ENCODE results near the gene RIOK2.
"Not testable (repeated sequence)": the region's sequence is repeated elsewhere in the genome, so short reads cannot be mapped to it uniquely, and the experiment has no call there.

Gene RIOK2

DNA sequence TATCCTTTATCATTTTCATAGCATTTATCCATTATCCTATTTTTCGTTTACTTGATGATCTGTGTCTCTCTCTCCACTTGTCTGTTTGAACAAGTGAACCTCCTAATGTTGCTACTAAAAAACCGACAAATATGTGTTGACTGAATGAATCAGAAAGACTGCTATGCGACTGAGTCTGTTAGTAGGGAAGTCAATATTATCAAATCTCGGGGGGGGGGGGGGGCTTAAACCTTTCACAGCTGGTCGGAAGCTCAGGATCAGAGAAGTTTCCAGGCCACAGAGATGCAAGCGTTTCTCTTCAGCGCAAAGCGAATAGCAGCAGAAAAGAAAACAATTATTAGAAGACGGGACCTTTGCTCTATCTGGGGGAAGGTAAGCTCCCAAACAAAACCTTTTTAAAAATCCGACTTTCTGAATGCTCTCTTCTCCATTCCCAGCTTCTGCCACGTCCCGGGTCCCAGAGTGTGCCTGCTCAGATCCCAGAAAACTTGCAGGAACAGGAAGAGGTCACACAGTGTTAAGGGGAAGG is 412 bp downstream of the RIOK2 start:
- no peak for TF ChIP-seq TCF4 (CRISPR knock-in tag; IDR thresholded peaks at IDR 0.05; ENCODE audit: borderline replicate concordance)
- TF ChIP-seq TOX (CRISPR knock-in tag; IDR thresholded peaks at IDR 0.05; ENCODE audit: borderline replicate concordance): no peak
- no peak for TF ChIP-seq CSDC2 (CRISPR knock-in tag; IDR thresholded peaks at IDR 0.05)
- TF ChIP-seq BACH2 (CRISPR knock-in tag; IDR thresholded peaks at IDR 0.05; ENCODE audit: borderline replicate concordance): no peak
- no peak for TF ChIP-seq PPARA (CRISPR knock-in tag; IDR thresholded peaks at IDR 0.05; ENCODE audit: borderline replicate concordance)
- no peak for TF ChIP-seq ZFP3 (CRISPR knock-in tag; IDR thresholded peaks at IDR 0.05)
- TF ChIP-seq GLIS3 (CRISPR knock-in tag; IDR thresholded peaks at IDR 0.05): no peak
- TF ChIP-seq ARNTL (CRISPR knock-in tag; IDR thresholded peaks at IDR 0.05; ENCODE audit: borderline replicate concordance, low read depth): no peak
- TF ChIP-seq, protein P1, sequence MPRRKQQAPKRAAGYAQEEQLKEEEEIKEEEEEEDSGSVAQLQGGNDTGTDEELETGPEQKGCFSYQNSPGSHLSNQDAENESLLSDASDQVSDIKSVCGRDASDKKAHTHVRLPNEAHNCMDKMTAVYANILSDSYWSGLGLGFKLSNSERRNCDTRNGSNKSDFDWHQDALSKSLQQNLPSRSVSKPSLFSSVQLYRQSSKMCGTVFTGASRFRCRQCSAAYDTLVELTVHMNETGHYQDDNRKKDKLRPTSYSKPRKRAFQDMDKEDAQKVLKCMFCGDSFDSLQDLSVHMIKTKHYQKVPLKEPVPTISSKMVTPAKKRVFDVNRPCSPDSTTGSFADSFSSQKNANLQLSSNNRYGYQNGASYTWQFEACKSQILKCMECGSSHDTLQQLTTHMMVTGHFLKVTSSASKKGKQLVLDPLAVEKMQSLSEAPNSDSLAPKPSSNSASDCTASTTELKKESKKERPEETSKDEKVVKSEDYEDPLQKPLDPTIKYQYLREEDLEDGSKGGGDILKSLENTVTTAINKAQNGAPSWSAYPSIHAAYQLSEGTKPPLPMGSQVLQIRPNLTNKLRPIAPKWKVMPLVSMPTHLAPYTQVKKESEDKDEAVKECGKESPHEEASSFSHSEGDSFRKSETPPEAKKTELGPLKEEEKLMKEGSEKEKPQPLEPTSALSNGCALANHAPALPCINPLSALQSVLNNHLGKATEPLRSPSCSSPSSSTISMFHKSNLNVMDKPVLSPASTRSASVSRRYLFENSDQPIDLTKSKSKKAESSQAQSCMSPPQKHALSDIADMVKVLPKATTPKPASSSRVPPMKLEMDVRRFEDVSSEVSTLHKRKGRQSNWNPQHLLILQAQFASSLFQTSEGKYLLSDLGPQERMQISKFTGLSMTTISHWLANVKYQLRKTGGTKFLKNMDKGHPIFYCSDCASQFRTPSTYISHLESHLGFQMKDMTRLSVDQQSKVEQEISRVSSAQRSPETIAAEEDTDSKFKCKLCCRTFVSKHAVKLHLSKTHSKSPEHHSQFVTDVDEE (CRISPR knock-in tag; IDR thresholded peaks at IDR 0.05): no peak
- TF ChIP-seq ZNF8 (CRISPR knock-in tag; IDR thresholded peaks at IDR 0.05): no peak
- TF ChIP-seq, protein P2, sequence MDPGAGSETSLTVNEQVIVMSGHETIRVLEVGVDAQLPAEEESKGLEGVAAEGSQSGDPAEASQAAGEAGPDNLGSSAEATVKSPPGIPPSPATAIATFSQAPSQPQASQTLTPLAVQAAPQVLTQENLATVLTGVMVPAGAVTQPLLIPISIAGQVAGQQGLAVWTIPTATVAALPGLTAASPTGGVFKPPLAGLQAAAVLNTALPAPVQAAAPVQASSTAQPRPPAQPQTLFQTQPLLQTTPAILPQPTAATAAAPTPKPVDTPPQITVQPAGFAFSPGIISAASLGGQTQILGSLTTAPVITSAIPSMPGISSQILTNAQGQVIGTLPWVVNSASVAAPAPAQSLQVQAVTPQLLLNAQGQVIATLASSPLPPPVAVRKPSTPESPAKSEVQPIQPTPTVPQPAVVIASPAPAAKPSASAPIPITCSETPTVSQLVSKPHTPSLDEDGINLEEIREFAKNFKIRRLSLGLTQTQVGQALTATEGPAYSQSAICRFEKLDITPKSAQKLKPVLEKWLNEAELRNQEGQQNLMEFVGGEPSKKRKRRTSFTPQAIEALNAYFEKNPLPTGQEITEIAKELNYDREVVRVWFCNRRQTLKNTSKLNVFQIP (CRISPR knock-in tag; IDR thresholded peaks at IDR 0.05; ENCODE audit: borderline replicate concordance, low read depth): no peak
- TF ChIP-seq, protein P3, sequence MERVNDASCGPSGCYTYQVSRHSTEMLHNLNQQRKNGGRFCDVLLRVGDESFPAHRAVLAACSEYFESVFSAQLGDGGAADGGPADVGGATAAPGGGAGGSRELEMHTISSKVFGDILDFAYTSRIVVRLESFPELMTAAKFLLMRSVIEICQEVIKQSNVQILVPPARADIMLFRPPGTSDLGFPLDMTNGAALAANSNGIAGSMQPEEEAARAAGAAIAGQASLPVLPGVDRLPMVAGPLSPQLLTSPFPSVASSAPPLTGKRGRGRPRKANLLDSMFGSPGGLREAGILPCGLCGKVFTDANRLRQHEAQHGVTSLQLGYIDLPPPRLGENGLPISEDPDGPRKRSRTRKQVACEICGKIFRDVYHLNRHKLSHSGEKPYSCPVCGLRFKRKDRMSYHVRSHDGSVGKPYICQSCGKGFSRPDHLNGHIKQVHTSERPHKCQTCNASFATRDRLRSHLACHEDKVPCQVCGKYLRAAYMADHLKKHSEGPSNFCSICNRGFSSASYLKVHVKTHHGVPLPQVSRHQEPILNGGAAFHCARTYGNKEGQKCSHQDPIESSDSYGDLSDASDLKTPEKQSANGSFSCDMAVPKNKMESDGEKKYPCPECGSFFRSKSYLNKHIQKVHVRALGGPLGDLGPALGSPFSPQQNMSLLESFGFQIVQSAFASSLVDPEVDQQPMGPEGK (CRISPR knock-in tag; IDR thresholded peaks at IDR 0.05; ENCODE audit: borderline replicate concordance): no peak
- no peak for TF ChIP-seq ZFP30 (CRISPR knock-in tag; IDR thresholded peaks at IDR 0.05)
- TF ChIP-seq, protein P4, sequence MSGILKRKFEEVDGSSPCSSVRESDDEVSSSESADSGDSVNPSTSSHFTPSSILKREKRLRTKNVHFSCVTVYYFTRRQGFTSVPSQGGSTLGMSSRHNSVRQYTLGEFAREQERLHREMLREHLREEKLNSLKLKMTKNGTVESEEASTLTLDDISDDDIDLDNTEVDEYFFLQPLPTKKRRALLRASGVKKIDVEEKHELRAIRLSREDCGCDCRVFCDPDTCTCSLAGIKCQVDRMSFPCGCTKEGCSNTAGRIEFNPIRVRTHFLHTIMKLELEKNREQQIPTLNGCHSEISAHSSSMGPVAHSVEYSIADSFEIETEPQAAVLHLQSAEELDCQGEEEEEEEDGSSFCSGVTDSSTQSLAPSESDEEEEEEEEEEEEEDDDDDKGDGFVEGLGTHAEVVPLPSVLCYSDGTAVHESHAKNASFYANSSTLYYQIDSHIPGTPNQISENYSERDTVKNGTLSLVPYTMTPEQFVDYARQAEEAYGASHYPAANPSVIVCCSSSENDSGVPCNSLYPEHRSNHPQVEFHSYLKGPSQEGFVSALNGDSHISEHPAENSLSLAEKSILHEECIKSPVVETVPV (CRISPR knock-in tag; IDR thresholded peaks at IDR 0.05): no peak
- TF ChIP-seq ZC3H10 (CRISPR knock-in tag; IDR thresholded peaks at IDR 0.05): no peak
- no peak for TF ChIP-seq RARB (CRISPR knock-in tag; IDR thresholded peaks at IDR 0.05)
- ATAC-seq: no peak; the same call in 2 of the 3 replicates

DNA sequence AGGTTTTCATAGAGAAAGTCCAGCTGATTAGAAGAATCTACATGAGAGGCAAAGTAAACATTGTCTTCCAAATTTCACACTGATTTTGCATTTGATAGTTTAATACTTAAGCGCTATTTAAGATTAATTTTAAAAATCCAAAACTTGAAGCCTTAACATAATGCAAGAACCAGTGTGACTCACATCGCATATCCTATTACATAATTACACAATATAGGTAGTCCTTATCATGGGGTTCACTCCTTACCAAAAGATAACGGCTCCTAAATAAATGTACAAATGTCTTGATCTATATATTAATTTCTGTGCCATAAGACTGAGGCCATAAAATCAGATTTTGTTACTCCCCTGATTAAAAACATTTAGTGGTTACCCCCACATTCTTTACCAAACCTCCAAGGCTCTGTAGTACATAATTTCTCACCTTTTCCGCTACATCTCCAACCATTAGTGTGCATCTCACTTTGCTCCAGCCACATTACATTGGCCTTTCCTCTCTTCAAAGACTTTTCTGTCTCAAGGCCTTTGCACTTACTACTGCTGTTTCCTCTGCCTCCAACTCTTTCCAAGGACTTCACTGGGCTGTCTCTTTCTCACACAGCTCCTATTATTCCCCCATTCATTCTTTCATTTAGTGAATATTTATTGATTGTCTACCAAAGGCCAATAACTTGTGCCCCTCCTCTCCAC is 1.0 kb downstream of the RIOK2 start:
- TF ChIP-seq GLIS3 (CRISPR knock-in tag; IDR thresholded peaks at IDR 0.05): no peak
- no peak for TF ChIP-seq TOX (CRISPR knock-in tag; IDR thresholded peaks at IDR 0.05; ENCODE audit: borderline replicate concordance)
- TF ChIP-seq, protein P5, sequence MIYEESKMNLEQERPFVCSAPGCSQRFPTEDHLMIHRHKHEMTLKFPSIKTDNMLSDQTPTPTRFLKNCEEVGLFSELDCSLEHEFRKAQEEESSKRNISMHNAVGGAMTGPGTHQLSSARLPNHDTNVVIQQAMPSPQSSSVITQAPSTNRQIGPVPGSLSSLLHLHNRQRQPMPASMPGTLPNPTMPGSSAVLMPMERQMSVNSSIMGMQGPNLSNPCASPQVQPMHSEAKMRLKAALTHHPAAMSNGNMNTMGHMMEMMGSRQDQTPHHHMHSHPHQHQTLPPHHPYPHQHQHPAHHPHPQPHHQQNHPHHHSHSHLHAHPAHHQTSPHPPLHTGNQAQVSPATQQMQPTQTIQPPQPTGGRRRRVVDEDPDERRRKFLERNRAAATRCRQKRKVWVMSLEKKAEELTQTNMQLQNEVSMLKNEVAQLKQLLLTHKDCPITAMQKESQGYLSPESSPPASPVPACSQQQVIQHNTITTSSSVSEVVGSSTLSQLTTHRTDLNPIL (CRISPR knock-in tag; IDR thresholded peaks at IDR 0.05; ENCODE audit: low read depth): no peak
- TF ChIP-seq, protein P4 (CRISPR knock-in tag; IDR thresholded peaks at IDR 0.05): no peak
- TF ChIP-seq, protein P1 (CRISPR knock-in tag; IDR thresholded peaks at IDR 0.05): no peak
- no peak for TF ChIP-seq BACH2 (CRISPR knock-in tag; IDR thresholded peaks at IDR 0.05; ENCODE audit: borderline replicate concordance)
- no peak for TF ChIP-seq OSR1 (CRISPR knock-in tag; IDR thresholded peaks at IDR 0.05)
- no peak for TF ChIP-seq ZC3H10 (CRISPR knock-in tag; IDR thresholded peaks at IDR 0.05)
- no peak for TF ChIP-seq PPARA (CRISPR knock-in tag; IDR thresholded peaks at IDR 0.05; ENCODE audit: borderline replicate concordance)
- no peak for TF ChIP-seq ISL1 (CRISPR knock-in tag; IDR thresholded peaks at IDR 0.05)
- no peak for TF ChIP-seq ZNF70 (CRISPR knock-in tag; IDR thresholded peaks at IDR 0.05)
- ATAC-seq: no peak

DNA sequence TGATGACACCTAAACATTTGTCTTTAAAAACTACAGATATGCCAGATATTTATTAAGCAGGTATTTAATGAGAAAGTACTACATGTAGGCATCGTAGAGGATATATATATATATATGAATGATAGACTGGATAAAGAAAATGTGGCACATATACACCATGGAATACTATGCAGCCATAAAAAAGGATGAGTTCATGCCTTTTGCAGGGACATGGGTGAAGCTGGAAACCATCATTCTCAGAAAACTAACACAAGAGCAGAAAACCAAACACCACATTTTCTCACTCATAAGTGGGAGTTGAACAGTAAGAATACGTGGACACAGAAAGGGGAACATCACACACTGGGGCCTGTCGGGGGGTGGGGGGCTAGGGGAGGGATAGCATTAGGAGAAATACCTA is 3.6 kb downstream of the RIOK2 start:
- not testable (repeated sequence) for ATAC-seq
